Immature natural killer cell (primary cell): ENCODE data around the gene LMO1. TPM values are rescaled to one million over a fixed set of nuclear protein-coding genes. Genes with fewer than 3 reads are reported as not detected.

Experiments used
- DNase-seq, 3 donors: peaks; one replicate each; pipeline ENCODE4 v3.0.0; 2022; ENCODE audit warnings: mixed read lengths in 1 of 3
- H3K27ac Mint-ChIP-seq, 6 donors: one replicate each; pipeline ENCODE4 v1.8.0; 2020; ENCODE audit warnings: mixed read lengths in 6 of 6, mild to moderate bottlenecking in 5 of 6, inconsistent platforms in 4 of 6, moderate library complexity in 3 of 6
- H3K27me3 Mint-ChIP-seq, 3 donors: one replicate each; pipeline ENCODE4 v1.8.0; 2020 to 2021; ENCODE audit warnings: low read depth in 3 of 3, mild to moderate bottlenecking in 3 of 3, mixed read lengths in 3 of 3, moderate library complexity in 3 of 3, inconsistent platforms in 1 of 3
- H3K36me3 Mint-ChIP-seq, 3 donors: one replicate each; pipeline ENCODE4 v1.8.0; 2020; ENCODE audit warnings: mixed read lengths in 3 of 3, inconsistent platforms in 2 of 3, mild to moderate bottlenecking in 2 of 3
- H3K4me1 Mint-ChIP-seq, 2 donors: one replicate each; pipeline ENCODE4 v1.8.0; 2020; ENCODE audit warnings: inconsistent platforms in 2 of 2, mild to moderate bottlenecking in 2 of 2, mixed read lengths in 2 of 2, moderate library complexity in 1 of 2
- H3K4me3 Mint-ChIP-seq, 5 donors: one replicate each; pipeline ENCODE4 v1.8.0; 2020; ENCODE audit warnings: mild to moderate bottlenecking in 5 of 5, mixed read lengths in 5 of 5, inconsistent platforms in 3 of 5, moderate library complexity in 3 of 5
- H3K9me3 Mint-ChIP-seq, 6 donors: one replicate each; pipeline ENCODE4 v1.8.0; 2020; ENCODE audit warnings: mild to moderate bottlenecking in 6 of 6, mixed read lengths in 6 of 6, inconsistent platforms in 4 of 6, moderate library complexity in 3 of 6
- polyA plus RNA-seq, 3 donors: library from polyadenylated mRNA; unstranded; fragments of 300-500 nt; fragmentation: Illumina TruSeq; gene quantifications; one replicate each; pipeline ENCODE4 v1.2.3, GENCODE V29; 2021

LMO1 gene
- polyA plus RNA-seq, 3 donors from 2014 or later = not detected

GRCh38 chr11:8239040-8239439 is 24.6 kb downstream of the LMO1 start:
- H3K27ac Mint-ChIP-seq = no peak overlapping the region
- H3K9me3 Mint-ChIP-seq = peaks cover 0 to 2% (median 0%) of the 10 kb centered on the region in 6 donors
- H3K4me1 Mint-ChIP-seq = no peaks in the 10 kb centered on the region
- H3K27me3 Mint-ChIP-seq = peaks cover 0 to 6% (median 4%) of the 10 kb centered on the region in 3 donors
- H3K4me3 Mint-ChIP-seq = no peak overlapping the region
- no peaks in the 10 kb centered on the region for H3K36me3 Mint-ChIP-seq
- no peak for DNase-seq

GRCh38 chr11:8237453-8237852 is 26.2 kb downstream of the LMO1 start:
- H3K9me3 Mint-ChIP-seq = peaks cover 0 to 2% (median 0%) of the 10 kb centered on the region in 6 donors
- no peaks in the 10 kb centered on the region for H3K36me3 Mint-ChIP-seq
- H3K4me1 Mint-ChIP-seq = no peaks in the 10 kb centered on the region
- H3K27me3 Mint-ChIP-seq = peaks cover 0 to 5% (median 4%) of the 10 kb centered on the region in 3 donors
- no peak overlapping the region for H3K27ac Mint-ChIP-seq
- H3K4me3 Mint-ChIP-seq = no peak overlapping the region
- no peak for DNase-seq

- no peak for DNase-seq
- Mint-ChIP-seq H3K9me3 (no peaks in the 10 kb centered on the region), H3K4me3 (no peak overlapping the region), H3K27me3 (peaks cover 0 to 2% (median under 1%) of the 10 kb centered on the region in 3 donors), H3K36me3 (no peaks in the 10 kb centered on the region), H3K27ac (no peak overlapping the region), H3K4me1 (no peaks in the 10 kb centered on the region)
Measured at GRCh38 chr11:8235925-8236324, 27.8 kb downstream of the LMO1 start.

- H3K9me3 Mint-ChIP-seq = no peaks in the 10 kb centered on the region
- no peaks in the 10 kb centered on the region for H3K4me1 Mint-ChIP-seq
- H3K27me3 Mint-ChIP-seq = peaks cover 0 to 2% (median 2%) of the 10 kb centered on the region in 3 donors
- H3K36me3 Mint-ChIP-seq = no peaks in the 10 kb centered on the region
- no peak overlapping the region for H3K27ac Mint-ChIP-seq
- no peak for DNase-seq
- peak overlapping the region in 1 of 5 donors; percentile 37 for H3K4me3 Mint-ChIP-seq
Measured at GRCh38 chr11:8234910-8235309, 28.8 kb downstream of the LMO1 start.

GRCh38 chr11:8234425-8234821 is 29.3 kb downstream of the LMO1 start:
- Mint-ChIP-seq H3K4me1 (no peaks in the 10 kb centered on the region), H3K4me3 (no peak overlapping the region), H3K27ac (no peak overlapping the region), H3K27me3 (peaks cover 0 to 2% (median 2%) of the 10 kb centered on the region in 3 donors), H3K9me3 (no peaks in the 10 kb centered on the region), H3K36me3 (no peaks in the 10 kb centered on the region)
- no peak for DNase-seq

- no peak for DNase-seq
- no peaks in the 10 kb centered on the region for H3K9me3 Mint-ChIP-seq
- peaks cover 0 to 2% (median 2%) of the 10 kb centered on the region in 3 donors for H3K27me3 Mint-ChIP-seq
- no peak overlapping the region for H3K27ac Mint-ChIP-seq
- no peak overlapping the region for H3K4me3 Mint-ChIP-seq
- H3K4me1 Mint-ChIP-seq = no peaks in the 10 kb centered on the region
- no peaks in the 10 kb centered on the region for H3K36me3 Mint-ChIP-seq
Measured at GRCh38 chr11:8233691-8234424, 29.8 kb downstream of the LMO1 start.

- no peak overlapping the region for H3K27ac Mint-ChIP-seq
- H3K36me3 Mint-ChIP-seq = no peaks in the 10 kb centered on the region
- H3K4me3 Mint-ChIP-seq = no peak overlapping the region
- DNase-seq = no peak
- no peaks in the 10 kb centered on the region for H3K4me1 Mint-ChIP-seq
- H3K27me3 Mint-ChIP-seq = peaks cover 0 to 3% (median 2%) of the 10 kb centered on the region in 3 donors
- H3K9me3 Mint-ChIP-seq = no peaks in the 10 kb centered on the region
Measured at GRCh38 chr11:8232849-8233606, 30.6 kb downstream of the LMO1 start.

- Mint-ChIP-seq H3K27ac (peak overlapping the region in 1 of 6 donors; percentile 12), H3K9me3 (no peaks in the 10 kb centered on the region), H3K36me3 (no peaks in the 10 kb centered on the region), H3K4me3 (no peak overlapping the region), H3K4me1 (no peaks in the 10 kb centered on the region), H3K27me3 (peaks cover 0 to 3% (median 2%) of the 10 kb centered on the region in 3 donors)
- no peak for DNase-seq
Measured at GRCh38 chr11:8232414-8232813, 31.3 kb downstream of the LMO1 start.

GRCh38 chr11:8231979-8232378 is 31.7 kb downstream of the LMO1 start:
- DNase-seq = no peak
- Mint-ChIP-seq H3K4me1 (no peaks in the 10 kb centered on the region), H3K4me3 (no peak overlapping the region), H3K36me3 (no peaks in the 10 kb centered on the region), H3K9me3 (no peaks in the 10 kb centered on the region), H3K27ac (peak overlapping the region in 1 of 6 donors; percentile 12), H3K27me3 (peaks cover 0 to 3% (median 2%) of the 10 kb centered on the region in 3 donors)

GRCh38 chr11:8230921-8231847 is 32.5 kb downstream of the LMO1 start:
- no peaks in the 10 kb centered on the region for H3K9me3 Mint-ChIP-seq
- H3K27ac Mint-ChIP-seq = no peak overlapping the region
- no peaks in the 10 kb centered on the region for H3K36me3 Mint-ChIP-seq
- H3K27me3 Mint-ChIP-seq = peaks cover 0 to 5% (median 2%) of the 10 kb centered on the region in 3 donors
- no peak for DNase-seq
- no peak overlapping the region for H3K4me3 Mint-ChIP-seq
- no peaks in the 10 kb centered on the region for H3K4me1 Mint-ChIP-seq

GRCh38 chr11:8230178-8230859 is 33.4 kb downstream of the LMO1 start:
- no peak overlapping the region for H3K27ac Mint-ChIP-seq
- H3K27me3 Mint-ChIP-seq = peaks cover 2 to 7% (median 2%) of the 10 kb centered on the region in 3 donors
- no peaks in the 10 kb centered on the region for H3K4me1 Mint-ChIP-seq
- no peaks in the 10 kb centered on the region for H3K36me3 Mint-ChIP-seq
- no peak for DNase-seq
- H3K4me3 Mint-ChIP-seq = no peak overlapping the region
- no peaks in the 10 kb centered on the region for H3K9me3 Mint-ChIP-seq

GRCh38 chr11:8229299-8230177 is 34.1 kb downstream of the LMO1 start:
- DNase-seq = no peak
- no peak overlapping the region for H3K27ac Mint-ChIP-seq
- H3K9me3 Mint-ChIP-seq = no peaks in the 10 kb centered on the region
- H3K4me1 Mint-ChIP-seq = no peaks in the 10 kb centered on the region
- peaks cover 1 to 7% (median 2%) of the 10 kb centered on the region in 3 donors for H3K27me3 Mint-ChIP-seq
- H3K4me3 Mint-ChIP-seq = no peak overlapping the region
- no peaks in the 10 kb centered on the region for H3K36me3 Mint-ChIP-seq
